ENCODE results near the gene A1BG.

The A1BG gene

DNA sequence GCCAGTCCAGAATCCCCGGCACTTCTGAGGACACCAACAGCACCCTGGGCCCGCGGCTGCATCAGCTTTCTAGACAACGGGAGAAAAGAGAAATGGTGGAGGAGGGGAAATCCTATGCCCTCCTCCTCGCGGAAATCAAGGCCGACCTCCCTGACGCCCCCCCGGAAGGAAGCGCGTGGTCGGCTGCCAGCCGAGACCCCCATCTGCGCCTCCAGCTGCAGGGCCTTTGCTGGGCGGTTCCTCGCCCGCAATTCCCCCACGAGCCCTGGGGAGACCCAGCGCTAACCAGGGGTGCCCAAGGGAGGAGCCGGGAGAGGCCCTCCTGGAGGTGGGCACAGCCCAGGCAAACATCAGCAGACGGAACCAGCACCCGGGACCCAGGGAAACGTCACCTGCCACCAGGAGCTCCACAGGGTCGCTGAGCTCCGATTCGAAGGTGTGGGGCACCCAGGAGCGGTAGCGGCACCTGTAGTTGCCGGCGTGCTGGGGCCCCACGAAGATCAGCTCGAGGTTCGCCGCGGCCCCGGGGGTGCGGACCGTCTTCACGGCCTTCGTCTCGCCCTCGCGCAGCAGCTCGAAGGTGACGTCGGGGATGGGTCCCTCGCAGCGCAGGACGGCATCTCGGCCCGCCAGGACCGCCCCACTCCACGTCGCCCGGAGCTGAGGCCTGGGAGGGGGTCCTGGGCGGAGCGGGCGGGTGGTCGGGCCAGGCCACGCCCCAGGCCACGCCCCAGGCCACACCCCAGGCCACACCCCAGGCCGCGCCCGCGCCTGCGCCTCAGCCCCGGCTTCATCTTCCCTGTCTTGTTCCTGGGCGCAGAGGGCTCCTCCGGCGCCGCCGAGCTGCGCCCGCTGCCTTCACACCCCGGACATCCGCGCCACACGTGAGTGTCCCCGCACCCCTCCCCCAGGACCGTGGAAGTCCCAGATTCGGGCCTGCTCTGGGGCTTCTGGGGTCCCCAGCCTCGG lies 6.0 kb downstream of the A1BG start:
- H3K4me3 ChIP-seq (ENCODE audit: low read depth, low read length) = peak overlapping the region; percentile 53
- TF ChIP-seq, protein P1, sequence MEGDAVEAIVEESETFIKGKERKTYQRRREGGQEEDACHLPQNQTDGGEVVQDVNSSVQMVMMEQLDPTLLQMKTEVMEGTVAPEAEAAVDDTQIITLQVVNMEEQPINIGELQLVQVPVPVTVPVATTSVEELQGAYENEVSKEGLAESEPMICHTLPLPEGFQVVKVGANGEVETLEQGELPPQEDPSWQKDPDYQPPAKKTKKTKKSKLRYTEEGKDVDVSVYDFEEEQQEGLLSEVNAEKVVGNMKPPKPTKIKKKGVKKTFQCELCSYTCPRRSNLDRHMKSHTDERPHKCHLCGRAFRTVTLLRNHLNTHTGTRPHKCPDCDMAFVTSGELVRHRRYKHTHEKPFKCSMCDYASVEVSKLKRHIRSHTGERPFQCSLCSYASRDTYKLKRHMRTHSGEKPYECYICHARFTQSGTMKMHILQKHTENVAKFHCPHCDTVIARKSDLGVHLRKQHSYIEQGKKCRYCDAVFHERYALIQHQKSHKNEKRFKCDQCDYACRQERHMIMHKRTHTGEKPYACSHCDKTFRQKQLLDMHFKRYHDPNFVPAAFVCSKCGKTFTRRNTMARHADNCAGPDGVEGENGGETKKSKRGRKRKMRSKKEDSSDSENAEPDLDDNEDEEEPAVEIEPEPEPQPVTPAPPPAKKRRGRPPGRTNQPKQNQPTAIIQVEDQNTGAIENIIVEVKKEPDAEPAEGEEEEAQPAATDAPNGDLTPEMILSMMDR (IDR thresholded peaks at IDR 0.05; ENCODE audit: low read depth, low read length, missing control alignments) = no peak
- DNase-seq (ENCODE audit: low read depth) = peak; percentile 8
- in situ Hi-C loops (cut with HindIII; ENCODE audit: low sequenced_read_pairs) = no loop called here

GRCh38 chr19:58345558-58345957 lies 7.7 kb downstream of the A1BG start:
- in situ Hi-C loops (cut with HindIII; ENCODE audit: low sequenced_read_pairs) = no loop called here
- DNase-seq (ENCODE audit: low read depth) = no peak
- TF ChIP-seq, protein P1 (IDR thresholded peaks at IDR 0.05; ENCODE audit: low read depth, low read length, missing control alignments) = no peak
- no peak overlapping the region for H3K4me3 ChIP-seq (ENCODE audit: low read depth, low read length)

DNA sequence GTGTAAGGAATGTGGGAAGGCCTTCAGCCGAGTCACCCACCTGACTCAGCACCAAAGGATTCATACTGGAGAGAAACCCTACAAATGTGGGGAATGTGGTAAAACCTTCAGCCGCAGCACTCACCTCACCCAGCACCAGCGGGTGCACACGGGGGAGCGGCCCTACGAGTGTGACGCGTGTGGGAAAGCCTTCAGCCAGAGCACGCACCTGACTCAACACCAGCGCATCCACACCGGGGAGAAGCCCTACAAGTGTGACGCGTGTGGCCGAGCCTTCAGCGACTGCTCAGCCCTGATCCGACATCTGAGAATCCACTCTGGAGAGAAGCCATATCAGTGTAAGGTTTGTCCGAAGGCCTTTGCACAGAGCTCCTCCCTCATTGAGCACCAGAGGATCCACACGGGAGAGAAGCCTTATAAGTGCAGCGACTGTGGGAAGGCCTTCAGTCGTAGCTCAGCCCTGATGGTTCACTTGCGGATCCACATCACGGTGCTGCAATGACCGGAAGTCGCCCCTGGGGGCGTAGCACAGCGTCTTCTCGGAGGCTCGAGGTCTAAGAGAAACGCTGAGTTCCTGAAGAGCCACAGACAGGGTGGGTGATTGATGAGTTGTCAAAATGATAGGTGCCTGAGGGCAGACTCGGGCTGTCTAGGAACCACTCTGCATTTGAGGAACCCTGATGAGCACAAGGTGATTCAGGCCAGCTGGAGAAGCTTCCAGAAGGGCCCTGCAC lies 14.3 kb downstream of the A1BG start:
- TF ChIP-seq, protein P1 (IDR thresholded peaks at IDR 0.05; ENCODE audit: low read depth, low read length, missing control alignments) = no peak
- in situ Hi-C loops (cut with HindIII; ENCODE audit: low sequenced_read_pairs) = no loop called here
- H3K4me3 ChIP-seq (ENCODE audit: low read depth, low read length) = no peak overlapping the region
- DNase-seq (ENCODE audit: low read depth) = no peak

DNA sequence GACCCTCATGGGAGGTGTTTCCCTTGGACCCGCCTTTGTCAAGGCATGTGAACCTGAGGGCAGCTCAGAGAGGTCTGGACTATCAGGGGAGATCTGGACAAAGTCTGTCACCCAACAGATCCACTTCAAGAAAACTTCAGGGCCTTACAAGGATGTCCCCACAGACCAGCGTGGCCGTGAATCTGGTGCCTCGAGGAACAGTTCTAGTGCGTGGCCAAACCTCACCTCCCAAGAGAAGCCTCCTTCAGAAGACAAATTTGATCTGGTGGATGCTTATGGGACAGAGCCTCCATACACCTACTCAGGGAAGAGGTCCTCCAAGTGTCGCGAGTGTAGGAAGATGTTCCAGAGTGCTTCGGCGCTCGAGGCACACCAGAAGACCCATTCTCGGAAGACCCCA lies 15.0 kb downstream of the A1BG start:
- in situ Hi-C loops (cut with HindIII; ENCODE audit: low sequenced_read_pairs) = no loop called here
- TF ChIP-seq, protein P1 (IDR thresholded peaks at IDR 0.05; ENCODE audit: low read depth, low read length, missing control alignments) = no peak
- no peak for DNase-seq (ENCODE audit: low read depth)
- H3K4me3 ChIP-seq (ENCODE audit: low read depth, low read length) = no peak overlapping the region

DNA sequence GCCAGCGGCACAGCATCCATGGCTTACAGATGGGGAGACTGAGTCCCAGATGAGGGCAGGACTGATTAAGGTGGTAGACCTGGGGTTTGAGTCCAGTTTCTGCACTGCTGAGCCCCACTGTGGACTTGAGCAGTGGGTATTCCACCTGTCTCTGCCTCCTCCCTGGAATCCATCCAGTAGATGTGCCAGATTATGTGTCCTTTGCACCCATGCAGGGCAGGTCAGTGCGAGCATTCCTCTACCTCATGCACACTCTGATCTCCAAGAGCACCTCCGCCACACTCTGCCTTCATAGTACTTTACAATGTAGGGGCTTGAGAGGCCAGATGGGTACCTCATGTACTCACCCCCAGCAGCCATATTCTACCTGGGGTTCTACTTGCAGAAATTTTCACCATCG lies 16.5 kb downstream of the A1BG start:
- TF ChIP-seq, protein P1 (IDR thresholded peaks at IDR 0.05; ENCODE audit: low read depth, low read length, missing control alignments) = no peak
- in situ Hi-C loops (cut with HindIII; ENCODE audit: low sequenced_read_pairs) = no loop called here
- H3K4me3 ChIP-seq (ENCODE audit: low read depth, low read length) = no peak overlapping the region
- DNase-seq (ENCODE audit: low read depth) = no peak

- in situ Hi-C loops (cut with HindIII; ENCODE audit: low sequenced_read_pairs) = no loop called here
Measured at GRCh38 chr19:58336216-58336615, 17.1 kb downstream of the A1BG start.

More at GRCh38 chr19:58336216-58336615, 17.1 kb downstream of the A1BG start:
- no peak for DNase-seq (ENCODE audit: low read depth)
- no peak overlapping the region for H3K4me3 ChIP-seq (ENCODE audit: low read depth, low read length)
- TF ChIP-seq, protein P1 (IDR thresholded peaks at IDR 0.05; ENCODE audit: low read depth, low read length, missing control alignments) = no peak
